HG03025 (cell line): Measurements from ENCODE around the gene AP3B1.
"Not testable (repeated sequence)": the region's sequence is repeated elsewhere in the genome, so short reads cannot be mapped to it uniquely, and the experiment has no call there.

Experiments
- ATAC-seq: cut with Tn5 transposase; IDR thresholded peaks from one replicate; pipeline ENCODE4 v1.9.1; 2021; ENCODE audit warnings: mild to moderate bottlenecking, moderate library complexity; ENCODE audit not compliant: unreplicated experiment, low FRiP score

The AP3B1 gene

DNA sequence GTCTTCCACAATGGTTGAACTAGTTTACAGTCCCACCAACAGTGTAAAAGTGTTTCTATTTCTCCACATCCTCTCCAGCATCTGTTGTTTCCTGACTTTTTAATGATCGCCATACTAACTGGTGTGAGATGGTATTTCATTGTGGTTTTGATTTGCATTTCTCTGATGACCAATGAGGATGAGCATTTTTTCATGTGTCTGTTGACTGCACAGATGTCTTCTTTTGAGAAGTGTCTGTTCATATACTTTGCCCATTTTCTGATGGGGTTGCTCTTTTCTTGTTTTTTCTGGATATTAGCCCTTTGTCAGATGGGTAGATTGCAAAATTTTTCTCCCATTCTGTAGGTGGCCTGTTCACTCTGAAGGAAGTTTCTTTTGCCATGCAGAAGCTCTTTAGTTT, 124.2 kb downstream of the AP3B1 start:
- ATAC-seq = not testable (repeated sequence)

DNA sequence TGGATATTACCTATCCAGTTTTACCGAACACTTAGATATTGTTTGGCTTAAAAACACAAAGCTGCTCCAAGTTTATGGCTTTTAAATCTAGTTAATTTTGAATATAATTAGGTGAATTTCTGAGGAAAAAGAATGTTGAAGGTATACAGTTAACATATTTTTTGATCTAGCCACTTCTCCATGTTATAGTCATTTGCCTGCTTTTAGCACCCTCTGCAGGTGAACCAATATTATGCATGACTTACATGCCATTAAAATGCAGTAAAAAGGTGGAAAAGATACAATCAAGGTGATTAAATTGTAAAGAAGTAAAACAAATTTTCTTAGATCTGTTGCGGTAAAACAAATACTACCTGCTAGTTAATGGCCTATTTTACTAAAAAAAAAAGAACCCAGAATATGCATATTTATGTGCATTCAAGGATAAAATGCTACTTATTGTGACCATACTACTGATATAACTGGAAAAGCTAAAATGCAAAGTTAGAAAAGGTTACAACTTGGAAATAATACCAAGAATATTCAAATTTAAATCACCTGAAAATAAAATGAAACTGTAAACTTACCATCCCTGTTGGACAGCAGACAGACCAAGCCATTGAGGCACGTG, 132.1 kb downstream of the AP3B1 start:
- ATAC-seq = no peak

DNA sequence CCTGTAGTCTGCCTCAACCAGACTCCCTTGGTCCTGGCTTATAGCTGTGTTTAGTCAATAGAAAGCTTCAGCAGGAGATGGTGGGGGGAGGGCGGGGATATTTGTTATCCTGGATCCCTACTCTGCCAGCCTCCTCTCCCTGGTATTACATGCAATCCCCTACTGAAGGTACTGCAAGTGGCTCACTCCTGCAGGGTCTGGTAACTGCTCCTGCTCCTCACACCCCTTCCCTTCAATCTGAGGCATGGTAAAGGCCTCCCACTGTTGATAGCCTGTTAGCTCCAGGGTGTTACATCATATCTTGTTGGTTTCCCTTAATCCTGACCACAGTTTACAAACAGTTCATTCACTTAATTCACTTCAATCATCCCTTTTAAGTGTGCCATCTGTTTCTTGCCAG, 137.5 kb downstream of the AP3B1 start:
- ATAC-seq = no peak

DNA sequence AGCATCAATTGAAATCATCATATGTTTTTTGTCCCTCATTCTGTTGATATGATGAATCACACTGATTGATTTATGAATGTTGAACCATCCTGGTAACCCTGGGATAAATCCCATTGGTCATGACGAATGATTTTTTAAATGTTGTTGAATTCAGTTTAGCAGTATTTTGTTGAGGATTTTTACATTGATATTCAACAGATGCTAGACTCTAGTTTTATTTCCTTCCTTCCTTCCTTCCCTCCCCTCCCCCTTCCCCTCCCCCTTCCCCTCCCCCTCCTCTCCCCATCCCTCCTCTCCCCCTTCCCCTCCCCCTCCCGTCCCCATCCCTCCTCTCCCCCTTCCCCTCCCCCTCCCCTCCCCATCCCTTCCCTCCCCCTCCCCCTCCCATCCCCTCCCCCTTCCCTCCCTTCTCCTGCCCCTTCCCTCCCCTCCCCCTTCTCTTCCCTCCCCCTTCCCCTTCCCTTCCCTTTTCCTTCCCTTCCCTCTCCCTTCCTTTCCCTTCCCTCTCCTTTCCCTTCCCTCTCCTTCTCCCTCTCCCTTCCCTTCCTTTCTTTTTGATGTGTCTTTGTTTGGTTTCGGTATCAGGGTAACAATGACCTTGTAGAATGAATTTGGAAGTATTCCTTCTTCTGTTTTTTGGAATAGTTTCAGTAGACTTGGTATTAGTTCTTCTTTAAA, 142.8 kb downstream of the AP3B1 start:
- no peak for ATAC-seq

DNA sequence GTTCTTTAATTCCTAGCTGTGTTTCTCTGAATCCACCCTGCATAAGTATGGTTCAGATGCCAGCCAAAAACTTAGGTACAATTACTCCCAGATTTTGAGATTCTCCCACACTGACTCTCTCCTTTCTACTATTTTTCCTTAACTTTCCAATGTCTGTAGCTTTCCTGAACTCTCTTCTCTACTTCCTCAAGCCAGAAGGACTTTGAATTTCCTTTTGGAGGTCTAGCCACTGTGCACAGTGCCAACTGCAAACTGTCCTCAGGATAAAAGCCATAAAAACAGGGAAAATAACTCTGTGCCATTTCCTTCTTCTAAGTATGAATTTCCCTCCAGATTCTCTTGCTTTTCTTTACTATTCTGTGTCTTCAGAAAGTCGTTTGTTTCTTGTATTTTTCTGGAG, 157.2 kb downstream of the AP3B1 start:
- ATAC-seq = no peak

DNA sequence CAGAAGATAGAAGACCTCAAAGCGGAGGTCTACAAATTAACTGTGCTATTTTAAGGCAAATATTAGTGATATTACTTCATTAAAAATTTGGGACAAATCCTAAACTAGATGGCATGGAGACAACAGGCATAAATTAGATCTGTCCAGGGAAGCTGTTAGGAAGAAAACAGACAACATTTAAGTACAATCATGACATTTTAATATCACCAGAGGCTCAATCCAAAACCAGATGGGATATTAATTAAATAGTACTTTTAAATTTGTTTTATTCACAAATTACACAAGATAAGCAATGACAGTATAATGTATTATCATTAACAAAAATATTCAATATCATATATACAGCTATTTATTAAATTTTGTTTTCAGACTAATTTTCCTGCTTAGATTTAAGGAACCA, 161.1 kb downstream of the AP3B1 start:
- no peak for ATAC-seq

DNA sequence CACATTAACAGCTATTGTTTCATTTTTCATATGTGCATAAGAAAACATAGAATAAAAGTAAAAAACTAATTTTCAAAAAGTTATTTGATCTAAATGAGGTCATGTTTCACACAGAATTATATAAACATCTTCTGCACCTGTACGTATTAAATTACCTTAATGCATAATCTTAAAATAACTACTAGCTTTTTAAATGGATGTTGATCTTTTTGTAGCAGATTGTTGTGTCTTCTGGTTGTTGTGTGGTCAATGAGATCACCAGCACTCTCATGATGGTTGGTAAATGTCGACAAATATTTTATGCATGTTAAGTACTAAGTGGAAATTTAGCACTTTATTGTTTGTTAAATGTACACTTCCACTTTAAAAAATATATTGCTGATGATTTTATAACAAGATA, 162.0 kb downstream of the AP3B1 start:
- no peak for ATAC-seq

DNA sequence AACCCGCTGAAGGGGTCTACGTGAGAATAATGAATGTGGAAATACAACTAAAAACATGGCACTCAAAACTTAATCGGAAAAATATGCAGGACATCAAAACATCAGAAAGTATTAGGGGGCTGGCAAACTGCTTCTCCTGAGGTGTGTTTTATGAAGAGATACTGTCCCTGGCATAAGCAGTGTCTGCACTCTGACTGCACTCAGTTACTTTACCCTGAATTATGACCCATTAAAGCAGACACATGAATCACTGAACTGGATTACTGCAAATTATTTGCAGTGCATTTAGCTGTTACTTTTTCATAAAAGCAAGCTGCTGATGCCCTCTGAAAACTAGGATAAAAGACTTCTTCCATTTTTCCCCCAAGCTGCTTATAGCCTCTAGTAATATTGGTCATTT, 164.9 kb downstream of the AP3B1 start:
- ATAC-seq = no peak

DNA sequence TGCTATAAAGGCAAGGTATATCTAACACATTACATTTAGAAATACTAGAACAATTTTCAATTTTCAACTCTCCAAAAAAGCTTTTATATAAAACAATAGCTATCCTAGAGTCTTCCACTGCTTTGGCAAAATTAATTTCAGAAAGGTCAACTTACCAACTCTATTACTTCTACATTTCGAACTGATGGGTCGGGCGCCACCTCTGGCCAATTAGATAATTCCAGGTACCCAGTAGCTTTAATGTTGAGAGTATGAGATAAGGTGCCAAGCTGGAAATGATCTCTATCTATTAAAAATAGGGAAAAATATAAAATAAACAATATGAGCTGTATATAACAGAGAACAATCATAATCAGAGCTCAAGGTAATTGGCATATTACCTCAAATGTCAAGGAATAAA, 166.6 kb downstream of the AP3B1 start:
- no peak for ATAC-seq

DNA sequence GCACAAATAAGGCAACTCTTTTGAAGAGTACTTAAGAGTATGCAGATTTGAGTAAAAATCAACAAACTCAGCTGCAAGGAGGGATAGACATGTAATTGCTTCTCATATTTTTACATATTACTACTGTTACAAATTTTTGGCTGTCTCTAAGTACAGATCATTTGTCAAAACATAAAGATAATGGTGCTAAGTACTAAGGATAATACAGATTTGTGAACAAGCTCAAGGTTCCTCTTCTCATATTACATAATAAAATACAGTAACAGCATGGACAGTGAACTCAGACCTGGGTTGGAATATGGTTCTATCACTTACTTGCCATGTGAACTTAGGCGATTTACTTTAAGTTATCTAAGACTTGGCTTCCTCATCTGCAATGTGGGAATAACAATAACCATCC, 168.0 kb downstream of the AP3B1 start:
- ATAC-seq = no peak

DNA sequence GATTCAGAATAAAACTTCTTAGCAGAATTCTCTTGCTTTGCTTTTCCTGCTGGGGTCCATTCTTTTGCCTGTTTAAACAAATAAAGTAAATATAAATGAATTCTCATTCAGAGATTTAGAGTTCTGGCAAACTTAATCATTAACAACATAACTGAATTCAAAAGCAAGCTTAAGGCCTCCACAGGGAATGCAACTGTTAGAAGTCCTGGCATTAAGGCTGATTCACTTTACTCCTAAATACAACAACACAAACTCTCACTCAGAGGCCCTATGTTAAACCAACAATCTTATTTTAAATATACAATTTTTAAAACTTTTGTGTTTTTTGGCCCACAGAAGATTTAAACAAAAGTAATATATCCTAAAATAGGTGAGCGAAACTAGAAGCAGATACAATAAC, 178.3 kb downstream of the AP3B1 start:
- ATAC-seq = no peak

DNA sequence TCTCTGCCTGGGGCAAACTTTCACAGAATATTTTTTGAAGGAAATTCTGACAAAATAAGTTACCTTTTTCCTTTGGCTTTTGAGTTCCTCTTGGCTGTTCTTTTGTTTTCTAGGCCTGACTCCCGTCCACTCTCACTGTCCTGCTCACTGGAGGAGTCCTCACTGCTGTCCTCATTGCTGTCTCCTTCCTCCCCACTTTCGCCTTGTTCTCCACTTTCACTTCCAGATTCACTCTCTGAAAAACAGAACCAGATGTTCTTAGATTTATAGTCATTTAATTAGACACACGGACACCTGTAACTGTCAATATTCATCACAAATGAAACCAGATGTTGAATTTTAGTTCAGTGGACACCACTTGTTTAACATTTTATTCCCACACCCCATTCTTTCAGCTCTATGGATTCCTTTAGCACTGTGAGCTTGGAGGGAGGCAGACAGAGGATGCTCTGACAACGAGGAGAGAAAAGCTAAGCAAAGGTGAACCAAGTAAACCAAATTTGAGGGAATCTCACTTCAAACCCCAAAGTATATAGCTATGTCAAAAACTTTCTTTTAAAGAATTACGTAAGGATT, 180.7 kb downstream of the AP3B1 start:
- no peak for ATAC-seq

DNA sequence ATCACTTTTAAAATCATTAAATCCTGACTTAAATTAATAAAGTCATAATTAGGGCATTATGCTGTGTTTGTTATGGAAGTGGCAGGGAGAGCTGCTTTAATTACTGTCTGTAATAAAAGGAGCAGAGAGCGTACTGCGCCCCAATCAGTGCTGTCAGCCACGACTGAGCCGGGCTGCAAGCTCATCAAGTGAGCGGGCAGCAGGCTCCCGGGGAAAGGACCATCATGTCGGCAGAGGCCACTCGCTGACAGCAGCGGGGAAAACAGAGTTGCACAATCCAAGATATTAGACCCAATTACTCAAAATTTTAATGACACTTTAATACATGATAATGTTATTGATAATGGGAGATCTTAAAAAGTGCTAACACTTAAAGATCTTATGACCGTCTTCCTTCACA, 181.6 kb downstream of the AP3B1 start:
- no peak for ATAC-seq

DNA sequence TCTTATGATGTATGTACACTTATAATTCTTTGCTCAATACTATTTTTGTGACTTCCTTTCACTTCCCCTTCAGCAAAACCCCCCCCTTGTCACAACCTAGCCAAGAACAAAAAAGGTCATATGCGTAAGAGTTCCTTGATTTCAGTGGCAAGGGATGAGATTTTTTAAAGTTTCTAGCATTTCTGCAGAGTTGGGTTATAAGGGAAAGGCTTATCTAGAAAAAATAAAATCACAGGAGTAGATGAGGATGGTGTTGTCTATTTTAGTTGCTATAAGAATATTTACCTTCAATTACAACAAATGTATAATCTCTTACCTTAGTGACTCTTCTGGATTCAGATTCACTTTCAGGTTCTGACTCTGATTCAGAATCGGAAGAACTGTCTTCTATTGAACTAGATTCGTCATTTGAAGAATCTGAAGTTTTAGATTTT, 184.6 kb downstream of the AP3B1 start:
- ATAC-seq = no peak

DNA sequence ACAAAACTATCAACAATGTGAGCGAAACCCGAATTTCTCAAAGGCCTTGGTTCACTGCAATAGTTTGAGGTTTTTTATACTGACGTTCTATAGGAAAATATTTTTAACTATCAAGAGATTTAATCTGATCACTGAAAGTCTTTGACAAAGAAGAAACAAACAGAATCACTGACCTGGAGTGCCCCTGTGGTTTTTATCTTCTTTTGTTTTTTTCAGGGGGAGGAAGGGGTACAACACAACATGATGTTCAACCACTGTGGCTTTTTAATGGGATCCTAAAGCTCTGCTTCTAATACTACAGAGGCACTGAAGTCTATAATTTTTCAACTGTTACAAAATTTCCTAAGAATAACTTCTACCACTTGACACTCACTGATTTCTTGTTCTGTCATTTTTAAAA, 185.9 kb downstream of the AP3B1 start:
- no peak for ATAC-seq

DNA sequence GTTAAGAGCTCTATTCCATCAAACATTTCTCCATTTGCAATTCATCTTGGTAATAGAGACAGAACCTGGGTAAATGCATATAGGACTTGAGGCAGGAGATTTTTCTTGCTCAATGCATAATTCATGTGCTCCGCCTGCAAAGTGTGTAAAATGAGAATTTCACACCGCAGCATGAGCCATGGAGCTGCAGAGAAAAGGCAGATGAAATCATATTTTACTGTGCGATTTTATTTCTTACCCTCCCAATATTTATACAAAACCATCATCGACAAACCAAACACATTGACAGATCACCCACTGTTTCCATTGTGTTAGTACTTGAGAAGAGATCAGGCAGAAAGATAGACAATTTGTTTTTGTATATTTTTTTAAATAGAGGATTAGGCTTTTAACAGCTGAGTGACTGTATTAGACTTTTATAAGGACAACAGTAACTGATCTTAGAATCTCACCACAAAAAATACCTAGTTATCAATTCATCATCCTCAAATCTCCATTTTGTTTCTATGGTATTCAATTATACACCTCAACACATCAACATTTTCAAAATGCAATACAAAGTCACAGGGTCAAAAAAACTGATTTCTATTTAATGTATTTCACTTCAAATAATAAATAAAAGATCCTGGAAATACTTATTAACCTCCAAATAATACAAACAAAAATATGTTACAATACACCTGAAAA, 191.1 kb downstream of the AP3B1 start:
- no peak for ATAC-seq

DNA sequence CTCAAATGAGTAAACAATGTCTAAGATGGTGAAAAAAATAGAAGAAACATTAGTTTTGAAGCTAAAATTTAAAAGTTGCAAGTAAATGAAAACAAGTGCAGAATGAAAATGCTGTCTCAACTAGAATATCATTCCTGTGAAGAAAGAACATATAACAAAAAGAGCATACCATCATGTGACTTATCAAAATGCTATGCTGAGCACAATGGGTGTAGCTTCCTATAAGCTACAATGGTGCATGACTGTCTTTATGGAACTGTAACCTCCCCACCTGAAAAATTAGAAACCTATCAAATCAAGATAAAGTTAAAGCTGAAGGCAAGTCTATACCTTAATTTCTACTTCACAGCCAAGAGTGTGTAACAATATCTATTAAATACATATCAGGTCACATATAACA, 192.0 kb downstream of the AP3B1 start:
- no peak for ATAC-seq

DNA sequence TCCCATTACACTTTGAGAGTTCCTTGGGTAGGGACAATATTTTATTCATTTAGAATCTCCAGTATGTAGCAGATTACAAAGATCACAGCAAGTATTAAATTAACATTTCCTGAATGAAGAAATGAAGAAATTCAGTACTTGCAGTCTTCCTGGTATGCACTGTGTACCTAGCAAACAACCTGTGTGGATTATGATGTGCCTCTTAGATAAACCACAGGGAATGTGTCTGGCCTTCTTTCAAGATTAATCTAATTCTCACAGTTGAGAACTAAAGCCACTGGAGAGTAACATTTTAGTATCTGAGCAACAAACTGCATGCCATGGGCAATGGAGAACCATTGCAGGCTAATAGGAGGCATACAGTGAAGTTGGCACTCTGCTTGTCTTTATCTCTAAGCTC, 199.4 kb downstream of the AP3B1 start:
- no peak for ATAC-seq

DNA sequence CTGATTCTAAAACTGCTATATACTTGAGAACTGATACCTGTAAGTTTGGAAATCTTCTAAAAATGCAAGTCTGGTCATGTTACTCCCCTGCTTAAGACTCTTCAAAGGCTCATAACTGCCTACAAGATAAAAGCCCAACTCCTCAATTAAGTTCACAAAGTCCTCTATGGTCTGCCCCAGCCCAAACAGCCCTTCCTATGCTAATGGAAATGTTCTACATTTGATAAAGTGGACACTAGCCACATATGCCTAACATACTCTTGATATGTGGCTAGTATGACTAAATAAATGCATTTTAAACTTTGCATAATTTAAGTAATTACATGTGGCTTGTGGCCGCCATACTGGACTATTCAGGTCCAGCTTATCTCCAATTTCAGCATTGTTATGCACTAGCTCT, 204.5 kb downstream of the AP3B1 start:
- no peak for ATAC-seq

DNA sequence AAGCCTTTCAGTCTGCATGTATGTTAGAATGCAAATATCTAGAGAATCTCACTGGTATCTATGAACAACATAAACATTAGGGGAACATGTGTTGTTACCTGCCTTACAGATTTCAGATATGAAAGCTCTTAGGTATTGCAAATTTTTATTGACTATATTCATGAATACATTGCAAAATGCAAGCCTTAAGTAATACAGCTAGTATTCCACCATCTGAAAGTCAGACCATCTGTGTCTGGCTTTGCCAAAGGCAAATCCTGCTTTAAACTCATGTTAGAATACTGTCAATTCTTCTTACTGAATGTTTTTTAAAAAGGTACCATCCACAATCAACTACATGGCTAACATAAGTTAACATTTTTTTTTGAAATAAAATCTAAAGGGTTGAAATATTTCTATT, 215.6 kb downstream of the AP3B1 start:
- no peak for ATAC-seq

DNA sequence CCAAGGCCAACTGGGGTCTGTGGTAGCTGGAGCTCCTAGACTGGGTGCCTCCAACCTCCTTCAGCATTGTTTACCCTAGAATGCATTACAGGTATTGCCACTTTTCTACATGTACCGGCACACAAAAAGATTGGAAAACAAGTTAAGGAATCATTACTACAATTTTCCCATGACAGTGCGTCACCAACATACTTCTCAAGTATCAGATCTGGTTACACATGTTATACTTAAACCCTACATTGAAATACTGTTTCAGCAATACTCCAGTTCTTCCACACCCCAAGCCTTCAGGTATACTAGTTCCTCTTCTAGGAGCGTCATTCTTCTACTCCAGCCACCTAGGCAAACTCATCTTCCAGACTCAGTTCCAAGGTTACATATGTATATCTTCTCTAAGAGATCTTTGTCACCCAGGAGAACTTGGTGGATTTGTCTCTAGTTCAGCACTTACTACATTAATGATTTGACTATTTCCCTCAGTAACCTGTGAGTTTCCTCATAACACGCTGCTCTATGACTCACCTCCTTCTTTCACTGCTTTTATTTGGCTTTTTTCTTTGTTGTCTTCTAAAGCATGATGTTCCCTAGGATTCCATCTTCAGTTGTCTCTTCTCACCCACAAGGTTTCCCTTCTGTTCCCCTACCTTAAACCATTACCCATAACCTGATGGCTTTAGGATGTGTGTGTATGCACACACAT, 217.0 kb downstream of the AP3B1 start:
- no peak for ATAC-seq
